ENCODE results near the gene AATF.
A peak's percentile ranks its signal among the peaks of the same experiment; 100 is the strongest.

The AATF gene

DNA sequence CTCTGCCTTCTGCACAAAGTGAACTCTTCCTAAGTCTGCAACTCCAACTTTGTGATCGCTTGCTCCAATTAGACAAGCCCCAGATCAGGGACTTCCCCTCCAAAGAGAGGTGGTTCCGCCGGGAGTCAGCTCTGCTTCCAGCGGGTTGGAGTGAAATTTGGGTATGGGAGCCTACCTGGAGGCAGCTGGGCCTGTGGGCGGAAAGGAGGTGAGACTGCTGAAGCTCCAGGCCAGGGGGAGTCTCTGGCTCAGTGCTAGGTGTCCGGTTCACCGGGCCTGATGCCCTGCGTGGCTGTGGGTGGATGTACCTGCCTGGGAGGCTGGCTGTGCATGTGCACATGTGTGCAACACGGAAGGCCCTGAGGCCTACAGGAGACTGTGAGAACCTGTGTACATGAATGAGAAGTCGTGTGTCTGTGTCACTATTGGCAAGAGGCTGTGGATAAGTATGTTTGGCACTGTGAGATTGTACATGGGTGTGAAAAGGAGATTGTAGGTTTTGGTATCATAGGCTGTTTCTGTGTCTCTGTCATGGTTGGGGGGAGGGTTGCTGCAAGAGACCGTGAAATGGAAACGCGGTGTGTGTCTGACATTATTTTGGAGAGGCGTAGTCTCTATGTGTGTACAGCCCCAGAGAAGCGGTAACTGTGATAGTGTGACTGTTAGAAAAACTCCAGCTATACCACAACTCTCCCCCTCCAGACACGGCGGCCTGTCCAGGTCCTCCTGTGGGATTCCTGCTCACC is 7.3 kb upstream of the AATF start:
- TF ChIP-seq, protein P1, sequence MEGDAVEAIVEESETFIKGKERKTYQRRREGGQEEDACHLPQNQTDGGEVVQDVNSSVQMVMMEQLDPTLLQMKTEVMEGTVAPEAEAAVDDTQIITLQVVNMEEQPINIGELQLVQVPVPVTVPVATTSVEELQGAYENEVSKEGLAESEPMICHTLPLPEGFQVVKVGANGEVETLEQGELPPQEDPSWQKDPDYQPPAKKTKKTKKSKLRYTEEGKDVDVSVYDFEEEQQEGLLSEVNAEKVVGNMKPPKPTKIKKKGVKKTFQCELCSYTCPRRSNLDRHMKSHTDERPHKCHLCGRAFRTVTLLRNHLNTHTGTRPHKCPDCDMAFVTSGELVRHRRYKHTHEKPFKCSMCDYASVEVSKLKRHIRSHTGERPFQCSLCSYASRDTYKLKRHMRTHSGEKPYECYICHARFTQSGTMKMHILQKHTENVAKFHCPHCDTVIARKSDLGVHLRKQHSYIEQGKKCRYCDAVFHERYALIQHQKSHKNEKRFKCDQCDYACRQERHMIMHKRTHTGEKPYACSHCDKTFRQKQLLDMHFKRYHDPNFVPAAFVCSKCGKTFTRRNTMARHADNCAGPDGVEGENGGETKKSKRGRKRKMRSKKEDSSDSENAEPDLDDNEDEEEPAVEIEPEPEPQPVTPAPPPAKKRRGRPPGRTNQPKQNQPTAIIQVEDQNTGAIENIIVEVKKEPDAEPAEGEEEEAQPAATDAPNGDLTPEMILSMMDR (IDR thresholded peaks at IDR 0.05), result no peak
- H3K4me1 ChIP-seq (ENCODE audit: control insufficient read depth in 1 of 2, insufficient read depth in 1 of 2, low read depth in 1 of 2, low read length in 1 of 2), result peaks cover 50 to 57% of the 10 kb centered on the region in 2 experiments
- H3K36me3 ChIP-seq, result no peaks in the 10 kb centered on the region
- H3K9me3 ChIP-seq, result no peaks in the 10 kb centered on the region
- peaks cover 100% of the 10 kb centered on the region for H3K27me3 ChIP-seq
- H3K27ac ChIP-seq, result no peak overlapping the region
- peak overlapping the region; percentile 50 to 60 for H3K4me3 ChIP-seq (ENCODE audit: low read depth in 1 of 2, low read length in 1 of 2)

DNA sequence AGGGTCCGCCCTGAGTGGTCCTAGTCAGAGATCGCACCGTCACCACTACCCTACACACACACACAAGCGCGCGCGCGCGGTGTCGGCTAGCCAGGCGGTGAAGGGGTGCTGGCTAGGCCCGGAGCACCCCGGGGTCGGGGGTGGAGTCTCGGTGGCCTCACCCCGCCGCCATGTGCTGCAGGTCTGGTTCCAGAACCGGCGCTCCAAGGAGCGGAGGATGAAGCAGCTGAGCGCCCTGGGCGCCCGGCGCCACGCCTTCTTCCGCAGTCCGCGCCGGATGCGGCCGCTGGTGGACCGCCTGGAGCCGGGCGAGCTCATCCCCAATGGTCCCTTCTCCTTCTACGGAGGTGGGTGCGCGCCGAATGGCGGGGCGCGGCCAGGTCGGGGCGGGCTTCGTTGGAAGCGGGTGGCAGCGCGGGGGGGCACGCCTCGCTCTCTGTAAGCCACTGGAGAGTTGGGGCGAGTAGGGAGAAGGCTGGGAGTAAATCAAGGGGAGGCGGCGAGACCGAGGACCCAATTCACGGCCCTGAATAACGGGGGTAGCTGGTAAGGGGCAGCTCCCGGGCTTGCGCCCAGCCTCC is 6.6 kb upstream of the AATF start:
- peaks cover 100% of the 10 kb centered on the region for H3K27me3 ChIP-seq
- H3K4me3 ChIP-seq (ENCODE audit: low read depth in 1 of 2, low read length in 1 of 2), result peak overlapping the region; percentile 50 to 60
- no peak overlapping the region for H3K27ac ChIP-seq
- TF ChIP-seq, protein P1 (IDR thresholded peaks at IDR 0.05), result no peak
- peaks cover 44 to 51% of the 10 kb centered on the region in 2 experiments for H3K4me1 ChIP-seq (ENCODE audit: control insufficient read depth in 1 of 2, insufficient read depth in 1 of 2, low read depth in 1 of 2, low read length in 1 of 2)
- no peaks in the 10 kb centered on the region for H3K36me3 ChIP-seq
- no peaks in the 10 kb centered on the region for H3K9me3 ChIP-seq

DNA sequence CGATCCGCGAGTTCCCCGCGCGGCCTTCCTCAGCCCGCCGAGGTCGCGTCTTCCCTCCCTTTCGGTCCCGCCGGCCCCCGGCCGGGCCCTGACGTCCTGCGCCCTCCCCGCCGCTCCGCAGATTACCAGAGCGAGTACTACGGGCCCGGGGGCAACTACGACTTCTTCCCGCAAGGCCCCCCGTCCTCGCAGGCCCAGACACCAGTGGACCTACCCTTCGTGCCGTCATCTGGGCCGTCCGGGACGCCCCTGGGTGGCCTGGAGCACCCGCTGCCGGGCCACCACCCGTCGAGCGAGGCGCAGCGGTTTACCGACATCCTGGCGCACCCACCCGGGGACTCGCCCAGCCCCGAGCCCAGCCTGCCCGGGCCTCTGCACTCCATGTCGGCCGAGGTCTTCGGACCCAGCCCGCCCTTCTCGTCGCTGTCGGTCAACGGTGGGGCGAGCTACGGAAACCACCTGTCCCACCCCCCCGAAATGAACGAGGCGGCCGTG is 6.1 kb upstream of the AATF start:
- Histone ChIP-seq H3K9me3 (no peaks in the 10 kb centered on the region), H3K36me3 (no peaks in the 10 kb centered on the region), H3K27ac (no peak overlapping the region), H3K27me3 (peaks cover 100% of the 10 kb centered on the region), H3K4me1 (ENCODE audit: control insufficient read depth in 1 of 2, insufficient read depth in 1 of 2, low read depth in 1 of 2, low read length in 1 of 2) (peaks cover 38 to 47% of the 10 kb centered on the region in 2 experiments), H3K4me3 (ENCODE audit: low read depth in 1 of 2, low read length in 1 of 2) (peak overlapping the region; percentile 50 to 60)
- TF ChIP-seq, protein P1 (IDR thresholded peaks at IDR 0.05), result no peak

DNA sequence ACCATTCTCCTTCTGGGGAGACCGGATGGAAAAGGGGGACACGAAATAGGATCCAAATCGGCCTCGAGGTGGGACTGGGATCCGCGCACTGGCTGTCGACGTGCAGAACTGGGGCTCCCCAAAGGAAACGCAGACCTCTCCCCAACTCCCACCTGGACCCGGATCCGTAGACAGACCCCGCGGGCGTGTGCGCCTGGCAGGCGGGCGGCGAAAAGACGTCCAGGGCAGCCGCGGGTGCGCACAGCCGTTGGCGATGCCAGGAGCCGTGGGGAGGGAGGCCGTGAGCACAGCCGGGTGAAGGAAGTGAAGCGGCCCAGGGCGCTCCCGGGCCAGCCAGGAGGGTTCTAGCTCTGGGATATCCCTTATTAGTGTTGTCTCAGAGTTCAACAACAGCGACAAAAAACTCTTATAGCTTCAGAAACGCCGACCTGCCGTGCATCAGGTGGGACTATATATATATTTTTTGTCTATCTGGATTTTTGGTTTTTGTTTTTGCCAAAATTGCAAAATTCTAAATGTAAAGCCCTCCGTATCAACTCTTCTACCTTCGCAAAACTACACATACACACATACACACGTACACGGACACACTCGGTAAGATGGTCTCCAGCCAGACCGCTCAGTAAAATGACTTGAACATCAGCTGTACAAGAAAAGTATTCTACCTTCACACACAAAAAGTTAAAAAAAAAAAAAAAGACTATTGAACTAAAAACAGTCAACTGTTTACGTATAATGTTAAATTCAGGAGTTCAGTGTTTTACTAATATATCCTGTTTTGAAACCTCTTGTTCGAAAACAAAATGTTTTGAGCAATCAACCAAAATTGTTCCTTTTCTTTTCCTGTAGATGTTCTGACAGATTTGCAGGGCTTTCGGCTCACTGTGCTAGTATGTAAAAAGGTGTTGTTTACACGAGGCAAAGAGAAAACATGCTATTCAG is 5.2 kb upstream of the AATF start:
- H3K36me3 ChIP-seq, result no peaks in the 10 kb centered on the region
- TF ChIP-seq, protein P1 (IDR thresholded peaks at IDR 0.05), result no peak
- H3K9me3 ChIP-seq, result no peaks in the 10 kb centered on the region
- H3K4me1 ChIP-seq (ENCODE audit: control insufficient read depth in 1 of 2, insufficient read depth in 1 of 2, low read depth in 1 of 2, low read length in 1 of 2), result peaks cover 37 to 47% of the 10 kb centered on the region in 2 experiments
- peak overlapping the region; percentile 50 to 60 for H3K4me3 ChIP-seq (ENCODE audit: low read depth in 1 of 2, low read length in 1 of 2)
- peaks cover 98% of the 10 kb centered on the region for H3K27me3 ChIP-seq
- no peak overlapping the region for H3K27ac ChIP-seq

DNA sequence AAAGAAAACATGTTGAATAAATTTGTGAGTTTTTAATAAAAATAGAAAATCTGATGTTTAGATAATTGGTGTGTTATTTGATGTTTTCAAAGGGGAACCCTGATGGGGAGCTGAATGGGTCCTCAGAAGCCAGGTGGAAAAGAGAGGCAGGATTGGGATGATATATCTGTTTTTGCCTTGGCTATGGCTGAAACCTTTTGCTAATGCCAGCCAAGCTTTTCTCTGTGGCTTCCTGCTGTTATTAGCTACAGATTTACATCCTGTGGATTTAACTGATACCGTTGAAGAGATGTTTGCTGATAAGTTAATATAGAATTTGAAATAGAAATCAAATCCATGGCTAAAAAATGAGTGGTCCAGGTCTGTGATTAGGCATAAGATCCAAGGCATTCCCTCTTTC is 4.2 kb upstream of the AATF start:
- Histone ChIP-seq H3K27ac (no peak overlapping the region), H3K27me3 (peaks cover 87% of the 10 kb centered on the region), H3K4me1 (ENCODE audit: control insufficient read depth in 1 of 2, insufficient read depth in 1 of 2, low read depth in 1 of 2, low read length in 1 of 2) (peaks cover 39 to 42% of the 10 kb centered on the region in 2 experiments), H3K36me3 (no peaks in the 10 kb centered on the region), H3K4me3 (ENCODE audit: low read depth in 1 of 2, low read length in 1 of 2) (no peak overlapping the region), H3K9me3 (no peaks in the 10 kb centered on the region)
- TF ChIP-seq, protein P1 (IDR thresholded peaks at IDR 0.05), result no peak
